HG02885 (cell line): ENCODE data around the gene CCL17.
"Not testable (repeated sequence)": the region's sequence is repeated elsewhere in the genome, so short reads cannot be mapped to it uniquely, and the experiment has no call there.

Experiments used
- ATAC-seq: cut with Tn5 transposase; IDR thresholded peaks from one replicate; pipeline ENCODE4 v1.9.1; 2021; ENCODE audit warnings: mild to moderate bottlenecking; ENCODE audit not compliant: unreplicated experiment, poor library complexity

Gene CCL17

GRCh38 chr16:57403965-57404817, at the start of gene CCL17:
CCL17 (plus strand) TSS chr16:57404767; CDS start chr16:57413933, 9,166 bp downstream.
- ATAC-seq = no peak

GRCh38 chr16:57355898-57356414, 48.6 kb upstream of the CCL17 start:
- ATAC-seq = no peak

- no peak for ATAC-seq
These were observed 48.0 kb upstream of the CCL17 start for GRCh38 chr16:57356547-57356946.

GRCh38 chr16:57357330-57358085, 47.1 kb upstream of the CCL17 start:
- peak; percentile 64 for ATAC-seq

GRCh38 chr16:57358086-57358420, 46.5 kb upstream of the CCL17 start:
- peak; percentile 8 for ATAC-seq

GRCh38 chr16:57358527-57359095, 46.0 kb upstream of the CCL17 start, which contains the start of gene CCL22:
CCL22 (plus strand) TSS chr16:57358783; CDS start chr16:57358817, 34 bp downstream.
- peak; percentile 52 for ATAC-seq

GRCh38 chr16:57360321-57360935, 44.1 kb upstream of the CCL17 start:
- ATAC-seq = no peak

- ATAC-seq = no peak
These were observed 43.2 kb upstream of the CCL17 start for GRCh38 chr16:57361404-57361803.

- ATAC-seq = no peak
These were observed 40.4 kb upstream of the CCL17 start for GRCh38 chr16:57364143-57364542.

GRCh38 chr16:57366544-57367040, 38.0 kb upstream of the CCL17 start:
- ATAC-seq = no peak

GRCh38 chr16:57367116-57367752, 37.3 kb upstream of the CCL17 start:
- ATAC-seq = no peak

GRCh38 chr16:57371494-57372371, 32.8 kb upstream of the CCL17 start:
- ATAC-seq = no peak

- ATAC-seq = no peak
These were observed 32.0 kb upstream of the CCL17 start, which contains the start of gene CX3CL1 for GRCh38 chr16:57372372-57373116. CX3CL1 (plus strand) TSS chr16:57372490; CDS start chr16:57372569, 79 bp downstream.

GRCh38 chr16:57373117-57373947, 31.2 kb upstream of the CCL17 start:
- ATAC-seq = no peak

GRCh38 chr16:57374067-57374534, 30.5 kb upstream of the CCL17 start:
- no peak for ATAC-seq

- ATAC-seq = not testable (repeated sequence)
These were observed 29.6 kb upstream of the CCL17 start for GRCh38 chr16:57374925-57375465.

- ATAC-seq = no peak
These were observed 28.2 kb upstream of the CCL17 start for GRCh38 chr16:57376313-57376818.
